GM19193 (cell line): ENCODE measurements around the gene FGD3.

ENCODE experiments used
- POLR2A ChIP-seq: IDR thresholded peaks from 4 replicates; pipeline ENCODE4 v1.6.1; 2011; ENCODE audit not compliant: insufficient read depth, insufficient read length; ENCODE audit errors: extremely low read depth

The FGD3 gene

GRCh38 chr9:92947268-92948037 lies at the start of gene FGD3:
FGD3 (plus strand) TSS chr9:92947523; CDS start chr9:92976257, 28,734 bp downstream.
- no peak for TF ChIP-seq POLR2A

DNA sequence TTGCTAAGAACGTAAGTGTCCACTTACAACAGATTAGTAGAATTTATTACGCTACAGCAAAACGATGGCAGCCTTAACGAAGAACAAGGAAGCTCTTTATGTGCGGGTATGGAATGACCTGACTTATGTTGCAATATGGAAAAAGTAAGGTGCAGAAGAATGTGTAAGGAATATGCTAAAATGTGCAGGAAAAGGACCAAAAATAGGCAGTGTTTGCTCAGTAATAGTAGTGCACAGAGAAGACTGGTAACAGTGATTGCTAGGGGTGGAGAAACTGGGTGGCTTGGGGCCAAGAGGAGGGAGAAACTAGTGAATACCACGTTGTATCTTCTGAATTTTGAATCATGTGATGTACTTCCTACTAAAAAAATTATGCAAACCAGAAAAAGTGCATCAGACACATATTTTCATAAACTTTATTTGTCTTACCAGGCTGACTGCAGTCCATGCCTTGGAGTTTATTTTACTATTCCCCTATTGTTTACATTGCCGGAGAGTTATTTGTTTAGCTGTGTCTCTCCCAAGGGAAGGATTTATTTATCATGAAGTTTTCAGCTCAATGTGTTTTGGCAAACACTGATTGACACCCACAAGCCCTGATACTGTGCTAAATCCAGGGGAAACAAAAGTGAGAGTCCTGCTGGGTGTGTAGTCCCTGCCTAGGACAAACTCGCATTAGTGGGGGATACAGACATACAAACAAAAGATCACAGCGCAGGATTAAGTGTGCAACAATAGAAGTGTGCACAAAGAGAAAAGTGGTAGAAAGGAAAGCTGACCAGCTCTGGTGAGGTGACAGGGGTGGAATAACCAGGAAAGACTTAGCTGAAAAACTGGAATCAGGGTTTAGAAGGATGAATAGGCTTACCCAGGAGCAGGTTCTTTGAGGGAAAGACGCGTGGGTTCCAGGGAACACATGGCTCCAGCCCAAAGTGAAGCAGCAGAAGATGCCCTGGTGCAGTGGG lies 35.5 kb upstream of the FGD3 start:
- TF ChIP-seq POLR2A: no peak

- no peak for TF ChIP-seq POLR2A
Measured at GRCh38 chr9:92917176-92917800, 30.0 kb upstream of the FGD3 start.

- no peak for TF ChIP-seq POLR2A
Measured at GRCh38 chr9:92920437-92920836, 26.9 kb upstream of the FGD3 start.

DNA sequence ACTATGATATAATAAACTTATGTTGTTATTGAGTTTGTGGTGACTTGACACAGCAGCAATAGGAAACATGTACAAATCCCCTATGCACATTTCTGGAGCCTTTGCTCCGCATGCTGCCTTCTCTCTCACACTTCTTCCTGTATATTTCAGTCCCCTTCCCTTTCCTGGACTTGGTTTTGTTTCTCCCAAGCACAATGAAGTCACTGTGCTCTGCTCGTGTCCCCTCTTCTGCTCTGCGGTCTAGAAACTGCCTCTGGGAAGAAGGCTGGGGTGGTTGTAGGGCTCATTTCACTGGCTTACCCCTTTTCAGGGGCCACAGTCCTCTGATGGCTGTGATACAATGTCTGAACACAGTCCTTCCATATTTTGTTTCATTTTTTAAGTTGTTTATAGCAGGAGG lies 15.7 kb upstream of the FGD3 start:
- no peak for TF ChIP-seq POLR2A

DNA sequence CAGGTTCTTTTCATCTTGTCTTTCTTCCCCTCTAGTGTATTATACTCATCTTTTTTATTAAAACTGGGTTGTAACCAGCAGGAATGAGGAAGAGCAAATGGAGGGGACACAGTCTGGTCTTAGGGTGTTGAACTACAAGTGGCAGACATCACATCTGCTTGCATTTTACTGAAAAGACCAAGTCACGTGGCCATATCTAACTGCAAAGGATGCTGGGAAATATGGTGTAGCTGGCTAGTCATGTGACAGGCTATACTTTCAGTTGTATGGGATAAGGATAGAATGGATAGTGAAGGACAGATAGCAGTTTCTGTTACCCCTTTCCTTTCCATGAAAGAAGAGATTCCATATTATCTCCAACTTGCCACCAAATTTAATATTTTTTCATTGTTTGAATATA lies 13.0 kb upstream of the FGD3 start:
- no peak for TF ChIP-seq POLR2A

DNA sequence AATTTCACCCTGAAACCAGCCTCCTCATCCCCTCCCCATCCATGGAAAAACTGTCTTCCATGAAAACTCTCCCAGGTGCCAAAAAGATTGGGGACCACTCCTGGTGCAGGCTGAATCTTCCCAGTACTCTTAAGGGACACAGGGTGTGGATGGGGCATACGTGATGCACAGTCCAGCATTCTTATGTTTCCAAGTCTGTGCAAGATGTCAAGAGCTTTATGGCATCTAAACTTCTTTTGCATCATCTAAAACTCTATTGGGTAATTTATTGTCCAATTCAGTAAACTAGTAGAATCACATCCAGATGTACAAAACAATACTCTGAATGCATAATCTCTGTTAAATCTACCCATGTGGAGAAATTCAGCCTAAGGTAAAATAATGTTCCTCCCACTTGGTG lies 9.3 kb upstream of the FGD3 start:
- TF ChIP-seq POLR2A: no peak

DNA sequence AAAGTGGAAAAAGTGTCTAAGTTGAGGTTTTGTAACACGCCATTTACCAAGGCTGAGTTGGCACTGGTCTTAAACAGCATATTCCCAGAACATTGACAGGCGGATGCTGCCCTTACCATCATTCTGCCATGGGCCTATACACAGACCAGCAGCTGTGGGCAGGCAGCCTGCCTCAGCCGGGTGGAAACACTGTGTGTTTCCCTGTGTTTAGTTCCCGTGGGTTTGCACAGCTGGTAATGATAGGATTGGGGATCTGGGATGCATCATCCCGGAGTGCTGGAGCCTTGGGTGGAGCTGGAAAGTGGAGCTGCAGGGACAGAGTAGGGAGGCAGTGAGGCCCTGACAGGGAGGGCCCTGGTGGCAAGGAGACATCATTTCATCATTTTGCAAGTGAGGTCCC lies 5.5 kb upstream of the FGD3 start:
- no peak for TF ChIP-seq POLR2A

GRCh38 chr9:92942688-92943616 lies 4.4 kb upstream of the FGD3 start:
- no peak for TF ChIP-seq POLR2A

- TF ChIP-seq POLR2A: no peak
Measured at GRCh38 chr9:92944921-92945320, 2.4 kb upstream of the FGD3 start.

DNA sequence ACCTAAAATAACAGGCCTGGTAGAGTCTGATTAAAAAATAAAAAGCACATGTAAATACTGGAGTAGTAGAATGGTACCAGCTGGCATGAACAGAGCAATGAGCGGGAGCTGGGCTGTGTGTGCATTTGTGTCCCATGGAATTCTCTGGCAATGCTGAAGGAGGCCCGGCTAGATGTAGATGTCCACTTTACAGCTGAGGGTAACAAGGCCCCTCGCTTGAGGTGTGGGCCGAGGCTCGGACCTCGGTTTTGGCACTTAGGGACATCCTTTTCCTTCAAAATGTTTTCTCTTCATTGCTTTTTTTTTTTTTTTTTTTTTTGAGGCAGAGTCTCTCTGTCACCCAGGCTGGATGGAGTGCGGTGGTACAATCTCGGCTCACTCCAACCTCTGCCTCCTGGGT lies 1.5 kb upstream of the FGD3 start:
- TF ChIP-seq POLR2A: no peak

DNA sequence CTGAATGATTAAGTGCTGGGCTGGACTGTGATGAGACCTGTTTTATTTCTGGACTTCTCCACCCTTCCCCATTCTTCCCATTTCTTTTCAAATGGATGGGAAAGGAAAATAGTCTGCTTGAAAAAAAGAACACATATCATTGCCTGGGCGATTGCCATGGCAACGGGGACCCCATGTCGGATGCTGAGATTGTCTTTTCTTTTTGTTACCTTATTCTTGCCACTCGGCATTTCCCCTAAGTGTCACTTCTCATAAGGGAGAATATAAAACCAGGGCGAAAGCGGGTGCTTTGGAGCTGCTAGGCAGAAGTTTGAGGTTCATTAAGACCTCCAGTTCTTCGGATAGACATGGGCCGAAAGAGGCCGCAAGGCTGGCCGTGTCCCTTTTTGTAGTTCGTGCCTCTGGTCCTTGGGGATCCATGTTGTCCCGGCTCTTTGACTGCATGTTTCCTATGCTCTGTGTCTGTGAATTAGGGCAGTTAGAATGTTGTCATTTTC lies 763 bp downstream of the FGD3 start:
- TF ChIP-seq POLR2A: no peak

DNA sequence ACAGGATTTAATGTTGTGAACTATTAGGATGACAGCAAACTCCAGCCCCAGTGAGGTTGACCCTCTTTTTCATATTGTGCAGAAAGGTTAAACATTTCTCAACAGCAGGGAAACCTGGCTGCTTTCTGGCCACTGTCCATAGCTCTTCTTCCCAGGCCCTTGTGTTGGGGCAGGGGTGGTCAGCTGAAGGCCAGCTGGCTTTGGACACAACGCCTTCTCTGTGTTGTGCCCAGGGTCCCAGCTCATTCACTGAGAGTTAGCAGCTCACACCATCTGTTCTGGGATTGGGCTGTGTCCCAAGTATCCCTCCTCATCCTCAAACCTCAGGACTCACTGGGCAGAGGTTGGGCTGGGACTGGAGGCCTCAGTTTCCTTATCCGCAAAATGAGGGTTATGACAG lies 1.3 kb downstream of the FGD3 start:
- TF ChIP-seq POLR2A: no peak
